Measurements from ENCODE around the gene INPP5E. TPM values are rescaled to one million over a fixed set of nuclear protein-coding genes. Genes with fewer than 3 reads are reported as not detected.

Gene INPP5E
- total RNA-seq, 1 donor from 2014 or later = 10.6 TPM

- no peaks in the 10 kb centered on the region for H3K27me3 ChIP-seq (ENCODE audit: low read depth)
- no peak overlapping the region for H3K4me3 ChIP-seq
- H3K4me1 ChIP-seq = no peaks in the 10 kb centered on the region
- H3K9me3 ChIP-seq (replicated peaks) = no peaks in the 10 kb centered on the region
- no peak overlapping the region for H3K27ac ChIP-seq (replicated peaks)
- no peak for TF ChIP-seq CTCF (IDR thresholded peaks at IDR 0.05; ENCODE audit: borderline replicate concordance)
- intact Hi-C loops (cut with micrococcal nuclease) = no loop called here
- DNase-seq = no peak
- H3K36me3 ChIP-seq = peaks cover 100% of the 10 kb centered on the region
Measured at GRCh38 chr9:136470792-136471469, 31.3 kb upstream of the INPP5E start.

GRCh38 chr9:136470356-136470755 lies 30.7 kb upstream of the INPP5E start:
- Histone ChIP-seq H3K9me3 (replicated peaks) (no peaks in the 10 kb centered on the region), H3K27ac (replicated peaks) (no peak overlapping the region), H3K36me3 (peaks cover 100% of the 10 kb centered on the region), H3K4me1 (no peaks in the 10 kb centered on the region), H3K27me3 (ENCODE audit: low read depth) (no peaks in the 10 kb centered on the region), H3K4me3 (no peak overlapping the region)
- TF ChIP-seq CTCF (IDR thresholded peaks at IDR 0.05; ENCODE audit: borderline replicate concordance) = no peak
- DNase-seq = no peak
- intact Hi-C loops (cut with micrococcal nuclease) = no loop called here

- no peaks in the 10 kb centered on the region for H3K9me3 ChIP-seq (replicated peaks)
- no peak overlapping the region for H3K4me3 ChIP-seq
- no peaks in the 10 kb centered on the region for H3K27me3 ChIP-seq (ENCODE audit: low read depth)
- intact Hi-C loops (cut with micrococcal nuclease) = no loop called here
- no peak for DNase-seq
- no peak for TF ChIP-seq CTCF (IDR thresholded peaks at IDR 0.05; ENCODE audit: borderline replicate concordance)
- no peak overlapping the region for H3K27ac ChIP-seq (replicated peaks)
- H3K4me1 ChIP-seq = no peaks in the 10 kb centered on the region
- H3K36me3 ChIP-seq = peaks cover 100% of the 10 kb centered on the region
Measured at GRCh38 chr9:136467766-136468165, 28.1 kb upstream of the INPP5E start.

GRCh38 chr9:136466155-136466541 lies 26.5 kb upstream of the INPP5E start:
- Histone ChIP-seq H3K36me3 (peaks cover 100% of the 10 kb centered on the region), H3K27ac (replicated peaks) (no peak overlapping the region), H3K9me3 (replicated peaks) (no peaks in the 10 kb centered on the region), H3K4me3 (no peak overlapping the region), H3K27me3 (ENCODE audit: low read depth) (no peaks in the 10 kb centered on the region), H3K4me1 (no peaks in the 10 kb centered on the region)
- intact Hi-C loops (cut with micrococcal nuclease) = no loop called here
- no peak for TF ChIP-seq CTCF (IDR thresholded peaks at IDR 0.05; ENCODE audit: borderline replicate concordance)
- no peak for DNase-seq

- H3K27ac ChIP-seq (replicated peaks) = no peak overlapping the region
- no peaks in the 10 kb centered on the region for H3K9me3 ChIP-seq (replicated peaks)
- DNase-seq = no peak
- no peak overlapping the region for H3K4me3 ChIP-seq
- no peaks in the 10 kb centered on the region for H3K27me3 ChIP-seq (ENCODE audit: low read depth)
- no peak for TF ChIP-seq CTCF (IDR thresholded peaks at IDR 0.05; ENCODE audit: borderline replicate concordance)
- peaks cover 100% of the 10 kb centered on the region for H3K36me3 ChIP-seq
- H3K4me1 ChIP-seq = no peaks in the 10 kb centered on the region
- intact Hi-C loops (cut with micrococcal nuclease) = no loop called here
Measured at GRCh38 chr9:136465500-136466154, 26.0 kb upstream of the INPP5E start.
